K562 (cell line): Measurements from ENCODE around the gene GADD45GIP1. TPM values are rescaled to one million over a fixed set of nuclear protein-coding genes. Genes with fewer than 3 reads are reported as not detected.

Source experiments
- CCNT2 ChIP-seq: IDR thresholded peaks from 2 replicates; pipeline ENCODE4 v1.6.1; 2011; ENCODE audit warnings: borderline replicate concordance, low read depth, mild to moderate bottlenecking, moderate library complexity, mixed read lengths, low read length; ENCODE audit not compliant: insufficient read length; ENCODE audit errors: extremely low read depth
- CXXC5 ChIP-seq: fragments of 250-450 bp; sonication (Bioruptor Pico); IDR thresholded peaks from 2 replicates; pipeline ENCODE4 v1.8.0; 2022; ENCODE audit warnings: inconsistent platforms, mild to moderate bottlenecking, moderate library complexity
- DMBX1 ChIP-seq: fragments of 250-450 bp; sonication (Bioruptor Pico); IDR thresholded peaks from 2 replicates; pipeline ENCODE4 v1.8.0; 2022; ENCODE audit warnings: inconsistent platforms, mild to moderate bottlenecking, moderate library complexity, borderline replicate concordance
- KDM1A ChIP-seq, 2 experiments: fragments of 450-650 bp; IDR thresholded peaks; 2 replicates each; pipeline ENCODE4 v1.6.1; 2016; ENCODE audit warnings: mild to moderate bottlenecking in 2 of 2
- NFE2L1 ChIP-seq: fragments of 450-650 bp; IDR thresholded peaks from 2 replicates; pipeline ENCODE4 v1.6.1; 2016; ENCODE audit warnings: missing genetic modification characterization, low read depth, mild to moderate bottlenecking, missing compliant biosample characterization, moderate library complexity, borderline replicate concordance
- NRF1 ChIP-seq, 2 experiments: fragments of 450-650 bp; IDR thresholded peaks in 1 of 2; conservative IDR thresholded peaks in 1 of 2; 2 replicates each; pipeline ENCODE4 v1.6.1; 2014; ENCODE audit warnings: mild to moderate bottlenecking in 2 of 2
- PYGO2 ChIP-seq: fragments of 450-650 bp; IDR thresholded peaks from 2 replicates; pipeline ENCODE4 v1.6.1; 2016; ENCODE audit warnings: mild to moderate bottlenecking, missing genetic modification characterization, moderate library complexity, missing compliant biosample characterization
- TEAD1 ChIP-seq, 2 experiments: fragments of 450-650 bp in 1 of 2; sonication (generic) in 1 of 2; formaldehyde crosslinking; IDR thresholded peaks; 2 replicates each; pipeline versions ENCODE4 v1.4.0 to v1.8.0; 2020 to 2022; ENCODE audit warnings: mild to moderate bottlenecking in 2 of 2, missing genetic modification reagents in 1 of 2
- ZC3H4 ChIP-seq: sonication (generic); formaldehyde crosslinking; IDR thresholded peaks from 2 replicates; pipeline ENCODE4 v1.9.0; 2021; ENCODE audit warnings: missing genetic modification reagents, borderline replicate concordance
- polyA plus RNA-seq, 8 experiments: library from polyadenylated mRNA; depleted of rRNA in 4 of 8; stranded (reverse) in 5 of 8; unstranded in 3 of 8; fragments of >200 nt; fragmentation: Nextera tagmentation in 2 of 8; fragmentation: Illumina TruSeq in 1 of 8; extraction: Ambion mirVana in 2 of 8; extraction: Trizol in 1 of 8; gene quantifications; 2 replicates each; pipeline versions ENCODE4 v1.2.1 to v1.2.3, GENCODE V29; 2011 to 2014; ENCODE audit warnings: inconsistent platforms in 1 of 8, missing spikeins in 1 of 8
- total RNA-seq, 7 experiments: library from RNA; depleted of rRNA in 6 of 7; stranded (reverse); fragments of >200 nt in 6 of 7; fragmentation: Illumina TruSeq in 2 of 7; extraction: Trizol in 2 of 7; gene quantifications; 2 replicates each; pipeline versions ENCODE4 v1.2.1 to v1.2.3, GENCODE V29; 2011 to 2021; ENCODE audit warnings: low replicate concordance in 1 of 7
- TF ChIP-seq, protein P1 (sequence below): fragments of 450-650 bp; IDR thresholded peaks from 2 replicates; pipeline ENCODE4 v1.6.1; 2016; ENCODE audit warnings: mild to moderate bottlenecking, moderate library complexity
- TF ChIP-seq, protein P2 (sequence below): fragments of 250-450 bp; sonication (Bioruptor Pico); IDR thresholded peaks from 2 replicates; pipeline ENCODE4 v1.8.0; 2022; ENCODE audit warnings: inconsistent platforms

Gene GADD45GIP1
- total and polyA plus RNA-seq, 9 of the 15 experiments (the other 6 are each of a cell fraction or from before 2014, with no cell fraction given), result 5.1 to 161 (median 29.2) TPM

DNA sequence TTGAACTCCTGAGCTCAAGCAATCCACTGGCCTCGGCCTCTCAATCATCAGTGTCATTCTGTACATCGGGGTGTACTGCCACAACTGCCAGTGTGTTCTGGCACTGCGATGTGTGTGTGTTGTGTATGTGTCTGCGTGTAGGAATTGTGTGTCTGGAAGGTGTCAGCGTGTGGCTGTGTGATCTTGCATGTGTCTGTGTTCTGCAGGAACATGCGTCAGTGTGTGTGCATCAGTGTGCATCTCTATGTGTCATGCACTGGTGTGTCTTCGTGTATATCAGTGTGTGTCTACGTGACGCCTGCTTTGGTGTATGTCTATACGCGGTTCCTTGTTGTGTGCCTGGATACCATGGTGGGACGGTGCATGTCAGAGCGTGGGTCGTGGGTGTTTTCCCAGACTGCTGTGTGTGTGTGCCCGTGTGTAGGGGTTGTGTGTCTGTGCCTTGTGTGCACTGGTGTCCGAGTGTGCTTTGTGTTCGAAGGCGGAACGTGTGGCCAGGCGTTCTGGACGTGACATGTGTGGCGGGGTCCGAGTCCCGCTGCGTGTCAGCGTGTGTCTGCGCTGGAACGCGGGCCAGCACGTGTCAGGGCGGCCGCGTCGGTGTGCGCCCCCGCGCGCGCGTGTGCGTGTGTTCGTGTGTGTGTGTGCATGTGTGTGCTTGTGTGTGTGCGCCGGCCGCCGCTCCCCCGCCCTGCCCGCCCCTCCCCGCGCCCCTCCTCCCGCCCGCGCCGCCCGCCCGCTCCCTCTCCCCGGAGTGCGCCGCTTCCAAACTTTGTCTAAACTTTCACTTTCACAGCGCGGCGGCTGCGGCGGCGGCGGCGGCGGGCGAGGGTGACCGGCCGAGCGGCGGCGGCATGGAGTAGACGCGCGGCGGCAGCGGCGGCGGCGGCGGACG lies 37.9 kb upstream of the GADD45GIP1 start, which contains the start of gene NFIX (continued):
- TF ChIP-seq, protein P1, sequence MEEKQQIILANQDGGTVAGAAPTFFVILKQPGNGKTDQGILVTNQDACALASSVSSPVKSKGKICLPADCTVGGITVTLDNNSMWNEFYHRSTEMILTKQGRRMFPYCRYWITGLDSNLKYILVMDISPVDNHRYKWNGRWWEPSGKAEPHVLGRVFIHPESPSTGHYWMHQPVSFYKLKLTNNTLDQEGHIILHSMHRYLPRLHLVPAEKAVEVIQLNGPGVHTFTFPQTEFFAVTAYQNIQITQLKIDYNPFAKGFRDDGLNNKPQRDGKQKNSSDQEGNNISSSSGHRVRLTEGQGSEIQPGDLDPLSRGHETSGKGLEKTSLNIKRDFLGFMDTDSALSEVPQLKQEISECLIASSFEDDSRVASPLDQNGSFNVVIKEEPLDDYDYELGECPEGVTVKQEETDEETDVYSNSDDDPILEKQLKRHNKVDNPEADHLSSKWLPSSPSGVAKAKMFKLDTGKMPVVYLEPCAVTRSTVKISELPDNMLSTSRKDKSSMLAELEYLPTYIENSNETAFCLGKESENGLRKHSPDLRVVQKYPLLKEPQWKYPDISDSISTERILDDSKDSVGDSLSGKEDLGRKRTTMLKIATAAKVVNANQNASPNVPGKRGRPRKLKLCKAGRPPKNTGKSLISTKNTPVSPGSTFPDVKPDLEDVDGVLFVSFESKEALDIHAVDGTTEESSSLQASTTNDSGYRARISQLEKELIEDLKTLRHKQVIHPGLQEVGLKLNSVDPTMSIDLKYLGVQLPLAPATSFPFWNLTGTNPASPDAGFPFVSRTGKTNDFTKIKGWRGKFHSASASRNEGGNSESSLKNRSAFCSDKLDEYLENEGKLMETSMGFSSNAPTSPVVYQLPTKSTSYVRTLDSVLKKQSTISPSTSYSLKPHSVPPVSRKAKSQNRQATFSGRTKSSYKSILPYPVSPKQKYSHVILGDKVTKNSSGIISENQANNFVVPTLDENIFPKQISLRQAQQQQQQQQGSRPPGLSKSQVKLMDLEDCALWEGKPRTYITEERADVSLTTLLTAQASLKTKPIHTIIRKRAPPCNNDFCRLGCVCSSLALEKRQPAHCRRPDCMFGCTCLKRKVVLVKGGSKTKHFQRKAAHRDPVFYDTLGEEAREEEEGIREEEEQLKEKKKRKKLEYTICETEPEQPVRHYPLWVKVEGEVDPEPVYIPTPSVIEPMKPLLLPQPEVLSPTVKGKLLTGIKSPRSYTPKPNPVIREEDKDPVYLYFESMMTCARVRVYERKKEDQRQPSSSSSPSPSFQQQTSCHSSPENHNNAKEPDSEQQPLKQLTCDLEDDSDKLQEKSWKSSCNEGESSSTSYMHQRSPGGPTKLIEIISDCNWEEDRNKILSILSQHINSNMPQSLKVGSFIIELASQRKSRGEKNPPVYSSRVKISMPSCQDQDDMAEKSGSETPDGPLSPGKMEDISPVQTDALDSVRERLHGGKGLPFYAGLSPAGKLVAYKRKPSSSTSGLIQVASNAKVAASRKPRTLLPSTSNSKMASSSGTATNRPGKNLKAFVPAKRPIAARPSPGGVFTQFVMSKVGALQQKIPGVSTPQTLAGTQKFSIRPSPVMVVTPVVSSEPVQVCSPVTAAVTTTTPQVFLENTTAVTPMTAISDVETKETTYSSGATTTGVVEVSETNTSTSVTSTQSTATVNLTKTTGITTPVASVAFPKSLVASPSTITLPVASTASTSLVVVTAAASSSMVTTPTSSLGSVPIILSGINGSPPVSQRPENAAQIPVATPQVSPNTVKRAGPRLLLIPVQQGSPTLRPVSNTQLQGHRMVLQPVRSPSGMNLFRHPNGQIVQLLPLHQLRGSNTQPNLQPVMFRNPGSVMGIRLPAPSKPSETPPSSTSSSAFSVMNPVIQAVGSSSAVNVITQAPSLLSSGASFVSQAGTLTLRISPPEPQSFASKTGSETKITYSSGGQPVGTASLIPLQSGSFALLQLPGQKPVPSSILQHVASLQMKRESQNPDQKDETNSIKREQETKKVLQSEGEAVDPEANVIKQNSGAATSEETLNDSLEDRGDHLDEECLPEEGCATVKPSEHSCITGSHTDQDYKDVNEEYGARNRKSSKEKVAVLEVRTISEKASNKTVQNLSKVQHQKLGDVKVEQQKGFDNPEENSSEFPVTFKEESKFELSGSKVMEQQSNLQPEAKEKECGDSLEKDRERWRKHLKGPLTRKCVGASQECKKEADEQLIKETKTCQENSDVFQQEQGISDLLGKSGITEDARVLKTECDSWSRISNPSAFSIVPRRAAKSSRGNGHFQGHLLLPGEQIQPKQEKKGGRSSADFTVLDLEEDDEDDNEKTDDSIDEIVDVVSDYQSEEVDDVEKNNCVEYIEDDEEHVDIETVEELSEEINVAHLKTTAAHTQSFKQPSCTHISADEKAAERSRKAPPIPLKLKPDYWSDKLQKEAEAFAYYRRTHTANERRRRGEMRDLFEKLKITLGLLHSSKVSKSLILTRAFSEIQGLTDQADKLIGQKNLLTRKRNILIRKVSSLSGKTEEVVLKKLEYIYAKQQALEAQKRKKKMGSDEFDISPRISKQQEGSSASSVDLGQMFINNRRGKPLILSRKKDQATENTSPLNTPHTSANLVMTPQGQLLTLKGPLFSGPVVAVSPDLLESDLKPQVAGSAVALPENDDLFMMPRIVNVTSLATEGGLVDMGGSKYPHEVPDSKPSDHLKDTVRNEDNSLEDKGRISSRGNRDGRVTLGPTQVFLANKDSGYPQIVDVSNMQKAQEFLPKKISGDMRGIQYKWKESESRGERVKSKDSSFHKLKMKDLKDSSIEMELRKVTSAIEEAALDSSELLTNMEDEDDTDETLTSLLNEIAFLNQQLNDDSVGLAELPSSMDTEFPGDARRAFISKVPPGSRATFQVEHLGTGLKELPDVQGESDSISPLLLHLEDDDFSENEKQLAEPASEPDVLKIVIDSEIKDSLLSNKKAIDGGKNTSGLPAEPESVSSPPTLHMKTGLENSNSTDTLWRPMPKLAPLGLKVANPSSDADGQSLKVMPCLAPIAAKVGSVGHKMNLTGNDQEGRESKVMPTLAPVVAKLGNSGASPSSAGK, result peak; percentile 86; the same call in 1 of the 2 replicates
- TF ChIP-seq CCNT2, result peak; percentile 31
- TF ChIP-seq CXXC5 (CRISPR knock-in tag), result peak; percentile 73
- TF ChIP-seq NFE2L1 (tag), result no peak
- TF ChIP-seq TEAD1 (CRISPR knock-in tag; IDR thresholded peaks at IDR 0.05), result peak in 1 of 2 experiments; percentile 74; a peak in 1 of 4 replicates
- TF ChIP-seq NRF1 (conservative IDR thresholded peaks at IDR 0.05 in 1 of 2, IDR thresholded peaks at IDR 0.05 in 1 of 2), result peak; percentile 31 to 52; a peak in 1 of 4 replicates
- TF ChIP-seq, protein P2, sequence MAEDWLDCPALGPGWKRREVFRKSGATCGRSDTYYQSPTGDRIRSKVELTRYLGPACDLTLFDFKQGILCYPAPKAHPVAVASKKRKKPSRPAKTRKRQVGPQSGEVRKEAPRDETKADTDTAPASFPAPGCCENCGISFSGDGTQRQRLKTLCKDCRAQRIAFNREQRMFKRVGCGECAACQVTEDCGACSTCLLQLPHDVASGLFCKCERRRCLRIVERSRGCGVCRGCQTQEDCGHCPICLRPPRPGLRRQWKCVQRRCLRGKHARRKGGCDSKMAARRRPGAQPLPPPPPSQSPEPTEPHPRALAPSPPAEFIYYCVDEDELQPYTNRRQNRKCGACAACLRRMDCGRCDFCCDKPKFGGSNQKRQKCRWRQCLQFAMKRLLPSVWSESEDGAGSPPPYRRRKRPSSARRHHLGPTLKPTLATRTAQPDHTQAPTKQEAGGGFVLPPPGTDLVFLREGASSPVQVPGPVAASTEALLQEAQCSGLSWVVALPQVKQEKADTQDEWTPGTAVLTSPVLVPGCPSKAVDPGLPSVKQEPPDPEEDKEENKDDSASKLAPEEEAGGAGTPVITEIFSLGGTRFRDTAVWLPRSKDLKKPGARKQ, result 0 out of 2 replicates have a peak, but pooled peaks have one; percentile 31
- TF ChIP-seq KDM1A (IDR thresholded peaks at IDR 0.05), result peak in 1 of 2 experiments; percentile 63; a peak in 2 of 4 replicates
- peak; percentile 63; the same call in 1 of the 2 replicates for TF ChIP-seq ZC3H4 (CRISPR knock-in tag)
- no peak for TF ChIP-seq PYGO2 (tag)
- TF ChIP-seq DMBX1 (CRISPR knock-in tag), result no peak
